HG03196 (cell line): ENCODE data around the gene KIF22.
"Not testable (repeated sequence)": the region's sequence is repeated elsewhere in the genome, so short reads cannot be mapped to it uniquely, and the experiment has no call there.

ENCODE experiments used
- ATAC-seq: cut with Tn5 transposase; IDR thresholded peaks from one replicate; pipeline ENCODE4 v1.9.1; 2021; ENCODE audit not compliant: unreplicated experiment

KIF22 gene

DNA sequence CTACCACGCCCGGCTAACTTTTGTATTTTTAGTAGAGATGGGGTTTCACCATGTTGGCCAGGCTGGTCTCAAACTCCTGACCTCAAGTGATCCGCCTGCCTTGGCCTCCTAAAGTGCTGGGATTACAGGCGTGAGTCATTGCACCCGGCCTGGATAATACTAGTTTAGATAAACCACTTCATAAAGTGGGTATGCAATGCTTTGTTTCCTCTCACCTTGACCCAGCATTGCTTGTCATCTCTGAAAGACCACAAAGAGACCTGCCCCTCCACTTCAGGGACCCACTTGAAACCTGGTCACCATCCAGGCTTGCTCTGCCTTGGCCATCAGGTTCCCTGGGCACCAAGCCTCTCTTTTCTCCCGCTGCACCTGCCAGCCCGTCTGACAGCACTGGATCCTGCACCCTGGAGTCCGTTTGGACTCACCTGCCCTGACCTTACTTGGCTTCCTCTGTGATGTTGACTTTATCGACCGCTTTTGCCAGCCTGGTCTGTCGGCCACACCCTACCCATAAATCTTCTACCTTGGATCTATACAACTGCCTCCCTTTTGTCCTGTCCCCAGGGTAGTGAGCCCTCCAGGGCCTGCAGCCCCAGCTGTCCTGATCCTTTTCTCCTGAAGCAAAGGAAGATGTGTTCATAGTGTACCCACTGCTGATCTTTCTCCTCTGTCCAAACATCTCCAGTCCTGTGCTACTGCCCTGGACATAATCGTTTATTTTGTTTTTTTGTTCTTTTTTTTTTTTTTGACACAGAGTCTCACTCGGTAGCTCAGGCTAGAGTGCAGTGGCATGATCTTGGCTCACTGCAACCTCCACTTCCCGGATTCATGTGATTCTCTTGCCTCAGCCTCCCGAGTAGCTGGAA lies 25.2 kb upstream of the KIF22 start:
- ATAC-seq, result no peak

DNA sequence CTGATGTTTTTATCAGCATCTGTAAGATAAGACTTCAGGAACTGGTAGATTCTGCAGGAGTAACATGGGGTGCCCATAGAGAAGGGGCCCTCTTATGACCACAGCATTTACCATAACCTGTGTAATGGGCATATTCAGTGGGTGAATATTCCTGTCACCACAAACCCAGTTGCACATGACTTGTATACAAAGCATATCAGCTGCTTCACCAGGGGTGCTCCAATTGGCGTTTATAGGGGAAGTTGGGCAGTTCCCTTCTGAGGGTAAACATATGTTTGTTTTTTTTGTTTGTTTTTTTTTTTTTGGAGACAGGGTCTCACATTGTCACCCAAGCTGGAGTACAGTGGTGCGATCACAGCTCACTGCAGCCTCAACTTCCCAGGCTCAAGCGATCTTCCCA lies 24.0 kb upstream of the KIF22 start:
- no peak for ATAC-seq

DNA sequence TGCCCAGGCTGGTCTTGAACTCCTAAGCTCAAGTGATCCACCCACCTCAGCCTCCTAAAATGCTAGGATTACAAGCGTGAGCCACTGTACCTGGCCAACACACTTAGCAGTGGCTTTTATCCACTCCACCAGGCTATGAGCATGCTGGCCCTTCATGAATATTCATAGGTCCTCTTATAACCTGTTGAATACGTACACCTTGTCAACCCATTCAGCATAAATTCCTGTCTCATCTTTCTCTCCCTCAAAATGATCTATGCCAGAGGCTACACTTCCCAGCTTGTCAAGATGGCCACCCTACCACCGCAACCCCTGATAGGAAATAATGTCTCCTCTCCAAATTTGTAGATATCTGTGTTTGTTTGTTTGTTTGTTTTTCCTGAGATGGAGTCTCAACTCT lies 23.5 kb upstream of the KIF22 start:
- no peak for ATAC-seq

DNA sequence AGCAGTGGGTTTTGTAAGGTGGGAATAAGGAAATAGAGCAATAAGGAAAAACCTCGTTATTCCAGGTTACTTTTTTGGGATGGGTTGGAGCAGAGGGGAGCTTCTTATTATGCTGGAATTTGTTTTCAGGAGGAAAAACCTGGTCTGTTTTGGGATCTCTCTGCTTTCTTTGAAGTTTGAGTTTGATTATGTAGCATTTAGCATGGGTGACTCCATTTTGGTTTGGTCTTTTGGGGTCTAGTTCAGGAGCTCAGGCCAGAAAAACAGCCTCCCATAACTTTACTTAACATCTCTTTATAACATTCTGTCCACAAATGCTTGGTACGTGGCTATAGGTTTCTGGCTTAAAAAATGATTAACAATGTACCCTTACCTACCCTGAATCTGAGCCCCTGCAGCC lies 21.0 kb upstream of the KIF22 start:
- ATAC-seq, result no peak

DNA sequence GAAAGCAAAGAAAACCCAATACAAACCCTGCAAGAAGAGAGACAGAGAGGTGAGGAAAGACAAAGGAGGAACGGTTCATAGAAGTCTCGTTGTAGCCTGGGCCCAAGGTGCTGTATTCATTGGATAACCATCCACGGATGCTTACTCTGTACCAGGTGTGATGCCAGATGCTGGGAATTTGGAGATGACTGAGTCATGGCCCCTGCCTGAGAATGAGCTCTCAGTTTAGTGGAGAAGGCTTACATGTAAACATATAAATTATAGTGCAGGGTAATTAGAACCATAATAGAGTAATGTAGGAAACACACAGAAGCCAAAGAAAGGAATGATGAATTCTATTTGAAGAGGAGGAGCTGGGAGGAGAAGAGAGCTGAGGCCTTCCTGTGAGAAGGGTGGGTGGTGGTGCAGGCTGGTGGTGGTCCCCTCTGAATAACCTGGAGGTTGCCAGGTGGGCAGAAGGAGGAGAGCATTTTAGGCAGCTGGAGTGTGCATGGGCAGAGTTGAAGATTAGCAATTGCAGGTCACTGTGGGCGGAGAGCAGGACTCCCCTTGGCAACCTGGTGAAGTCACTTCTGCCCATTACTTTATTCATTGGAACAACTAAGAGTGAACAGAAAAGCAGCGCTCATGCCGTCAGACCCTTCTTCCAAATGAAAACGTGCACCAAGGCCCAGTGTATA lies 20.2 kb upstream of the KIF22 start:
- ATAC-seq, result no peak

DNA sequence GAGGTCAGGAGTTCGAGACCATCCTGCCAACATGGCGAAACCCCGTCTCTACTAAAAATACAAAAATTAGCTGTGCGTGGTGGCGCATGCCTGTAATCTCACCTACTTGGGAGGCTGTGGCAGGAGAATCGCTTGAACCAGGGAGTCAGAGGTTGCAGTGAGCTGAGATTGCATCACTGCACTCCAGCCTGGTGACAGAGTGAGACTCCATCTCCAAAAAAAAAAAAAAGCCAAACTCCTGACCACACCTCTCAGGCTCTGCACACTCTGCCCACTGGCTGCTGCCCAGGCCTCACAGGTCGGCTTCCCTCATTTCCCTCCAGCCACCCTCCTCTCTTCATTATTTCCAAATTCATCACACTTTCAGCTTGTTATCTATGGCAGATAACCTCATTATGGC lies 18.2 kb upstream of the KIF22 start:
- not testable (repeated sequence) for ATAC-seq

DNA sequence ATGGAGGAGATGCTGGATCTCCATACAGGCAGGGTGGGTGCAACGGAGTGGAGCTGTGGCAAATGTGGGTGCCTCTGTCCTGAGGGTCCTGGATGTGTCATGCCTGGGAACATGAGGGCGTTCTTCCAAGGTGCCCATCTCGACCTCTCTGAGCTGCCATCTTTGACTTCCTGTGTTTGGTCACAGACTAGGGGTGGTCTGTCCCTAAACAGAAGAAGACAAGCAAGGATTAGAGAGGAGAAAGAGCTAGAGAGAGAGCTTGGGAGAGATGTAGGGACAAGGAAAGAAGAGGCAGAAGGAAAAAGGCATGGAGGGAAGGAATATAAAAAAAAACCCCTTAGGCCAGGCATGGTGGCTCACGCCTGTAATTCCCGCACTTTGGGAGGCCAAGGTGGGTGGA lies 15.8 kb upstream of the KIF22 start:
- no peak for ATAC-seq

DNA sequence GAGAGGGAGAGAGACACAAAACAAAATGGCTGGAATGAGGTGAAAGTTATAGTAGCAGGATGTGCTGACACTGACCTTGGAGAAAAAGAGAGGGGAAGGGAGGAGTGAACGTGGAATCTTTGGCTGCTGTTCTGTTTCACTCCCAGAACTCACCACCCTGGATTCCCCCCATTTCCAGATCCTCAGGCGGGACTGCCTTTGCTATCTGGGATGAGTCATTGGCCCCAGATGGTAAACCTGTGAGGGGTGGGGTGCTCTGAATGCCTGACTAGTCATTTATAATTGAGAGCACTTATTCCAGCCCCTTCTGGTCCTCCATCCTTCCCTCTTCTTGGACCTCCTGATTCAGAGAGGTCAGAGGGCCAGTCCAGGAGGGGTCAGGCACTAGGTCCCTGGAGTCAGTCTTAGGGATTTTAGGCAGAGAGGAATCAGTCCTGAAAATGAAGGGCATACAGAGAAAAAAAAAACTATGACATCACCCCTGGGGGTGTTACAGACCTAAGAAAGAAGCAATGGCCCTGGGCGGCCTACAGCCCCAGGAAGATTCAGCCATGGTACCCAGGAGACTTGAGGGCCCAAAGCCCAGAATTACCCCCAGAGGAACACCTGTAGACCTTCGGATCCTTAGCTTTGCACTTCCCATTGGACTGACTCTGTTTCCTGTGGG lies 14.7 kb upstream of the KIF22 start:
- ATAC-seq, result no peak

DNA sequence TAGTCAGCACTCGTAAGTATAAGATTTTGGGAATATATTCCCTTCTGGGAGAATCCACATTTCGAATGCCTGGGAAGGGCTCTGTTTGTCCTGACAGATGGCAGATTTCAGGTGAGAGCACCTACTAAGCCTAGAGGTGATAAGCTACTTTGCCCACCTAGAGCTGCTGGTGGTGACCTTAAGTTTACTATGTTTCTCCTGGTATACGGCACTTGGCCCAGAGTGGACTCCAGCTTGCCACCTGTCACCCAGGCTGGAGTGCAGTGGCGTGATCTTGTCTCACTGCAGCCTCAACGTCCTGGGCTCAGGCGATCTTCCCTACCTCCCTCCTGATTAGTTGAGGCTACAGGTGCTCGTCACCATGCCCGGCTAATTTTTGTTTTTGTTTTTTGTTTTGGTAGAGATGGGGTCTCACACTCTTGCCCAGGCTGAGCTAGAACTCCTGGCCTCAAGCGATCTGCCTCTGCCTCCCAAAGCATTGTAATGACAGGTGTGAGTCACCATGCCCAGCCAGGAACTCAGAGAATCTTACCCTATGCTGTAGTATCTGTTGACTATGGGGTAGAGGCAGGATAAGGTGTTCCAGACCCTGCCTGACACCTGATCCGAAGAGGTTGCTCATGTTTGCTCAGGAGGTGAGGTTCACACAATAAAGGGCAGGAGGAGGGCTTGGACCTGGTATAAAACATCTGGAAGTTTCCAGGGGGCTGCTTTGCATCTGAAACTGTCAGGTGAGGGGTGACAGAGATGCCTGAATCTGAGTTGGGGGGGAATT lies 12.8 kb upstream of the KIF22 start, which contains the start of gene ZG16:
Gene ZG16, plus strand, starts transcription at position 681 of the 775 bp plus-strand sequence. CDS start 1,011 bp downstream, outside the sequence.
- ATAC-seq, result no peak

DNA sequence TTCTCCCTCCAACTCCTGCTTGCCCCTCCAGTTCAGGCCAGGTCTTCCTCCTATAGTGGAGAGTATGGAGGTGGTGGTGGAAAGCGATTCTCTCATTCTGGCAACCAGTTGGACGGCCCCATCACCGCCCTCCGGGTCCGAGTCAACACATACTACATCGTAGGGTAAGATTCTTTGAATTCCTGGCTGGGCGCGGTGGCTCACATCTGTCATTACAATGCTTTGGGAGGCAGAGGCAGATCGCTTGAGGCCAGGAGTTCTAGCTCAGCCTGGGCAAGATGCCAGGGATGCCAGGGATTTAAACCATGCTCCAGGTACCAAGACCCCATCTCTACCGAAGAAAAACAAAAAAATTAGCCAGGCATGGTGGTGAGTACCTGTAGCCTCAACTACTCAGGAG lies 11.1 kb upstream of the KIF22 start:
- no peak for ATAC-seq

DNA sequence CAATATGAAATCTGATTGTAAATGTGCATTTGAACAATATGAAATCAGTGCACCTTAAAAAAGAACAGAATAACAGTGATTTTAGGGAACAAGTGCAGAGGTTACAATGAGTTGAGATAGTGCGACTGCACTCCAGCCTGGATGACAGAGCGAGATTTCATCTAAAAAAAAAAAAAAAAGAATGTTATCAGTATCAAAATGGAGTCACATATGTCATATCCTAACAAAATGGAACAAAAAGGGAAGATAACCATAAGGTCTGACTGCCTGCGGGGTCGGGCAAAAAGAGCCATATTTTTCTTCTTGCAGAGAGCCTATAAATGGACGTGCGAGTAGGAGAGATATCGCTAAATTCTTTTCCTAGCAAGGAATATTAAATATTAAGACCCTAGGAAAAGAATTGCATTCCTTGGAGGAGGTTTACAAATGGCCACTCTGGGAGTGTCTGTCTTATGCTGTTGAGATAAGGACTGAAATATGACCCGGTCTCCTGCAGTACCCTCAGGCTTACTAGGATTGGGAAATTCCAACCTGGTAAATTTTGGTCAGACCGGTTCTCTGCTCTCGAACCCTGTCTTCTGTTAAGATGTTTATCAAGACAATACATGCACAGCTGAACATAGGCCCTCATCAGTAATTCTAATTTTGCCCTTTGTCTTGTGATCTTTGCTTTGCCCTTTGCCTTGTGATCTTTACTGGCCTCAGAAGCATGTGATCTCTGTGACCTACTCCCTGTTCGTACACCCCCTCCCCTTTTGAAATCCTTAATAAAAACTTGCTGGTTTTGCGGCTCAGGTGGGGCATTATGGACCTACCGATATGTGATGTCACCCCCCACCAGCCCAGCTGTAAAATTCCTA lies 7.2 kb upstream of the KIF22 start:
- not testable (repeated sequence) for ATAC-seq

DNA sequence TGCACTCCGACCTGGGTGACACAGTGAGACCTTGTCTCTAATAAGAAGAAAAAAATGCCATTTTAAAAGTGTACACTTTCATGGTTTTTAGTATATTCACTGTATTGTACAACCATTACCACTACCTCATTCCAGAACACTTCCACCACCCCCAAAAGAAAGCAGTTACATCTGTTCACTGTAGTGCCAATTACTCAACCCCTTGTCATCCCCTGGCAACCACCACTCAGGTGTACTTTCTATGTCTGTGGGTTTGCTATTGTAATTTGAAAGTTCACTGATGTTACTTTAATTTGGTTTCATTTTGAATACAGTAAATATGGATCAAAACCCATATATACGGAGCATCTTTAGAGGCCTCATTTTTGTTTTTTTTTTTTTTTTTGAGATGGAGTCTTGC lies 6.4 kb upstream of the KIF22 start:
- no peak for ATAC-seq

DNA sequence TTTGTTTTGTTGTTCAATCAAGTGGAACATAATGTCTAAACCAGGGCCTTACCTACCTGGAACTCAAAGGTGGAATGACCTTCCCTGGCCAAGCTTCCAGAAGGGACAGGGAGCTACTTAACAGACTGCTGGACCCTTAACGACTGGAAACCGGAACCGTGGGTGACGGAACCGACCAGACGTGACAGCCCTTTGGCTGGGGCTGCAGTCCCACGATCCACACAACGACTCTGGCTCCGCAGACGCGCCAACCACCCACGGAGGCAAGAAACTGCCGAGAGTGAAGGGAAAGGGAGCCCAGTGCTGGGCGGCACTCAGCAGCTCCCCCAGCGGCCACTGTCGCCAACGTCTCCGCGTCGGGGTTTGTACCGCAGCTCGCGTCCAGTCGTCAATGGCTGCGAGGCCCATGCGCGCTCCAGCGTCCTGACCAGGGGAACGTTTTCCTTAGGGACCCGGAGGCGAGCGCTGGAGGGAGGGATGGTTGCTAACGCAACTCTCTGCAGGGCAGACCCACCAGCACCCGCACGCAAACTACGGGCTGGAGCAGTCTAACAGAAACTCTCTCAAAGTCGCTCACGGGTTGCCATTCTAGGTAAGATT lies 5.5 kb upstream of the KIF22 start:
- no peak for ATAC-seq

DNA sequence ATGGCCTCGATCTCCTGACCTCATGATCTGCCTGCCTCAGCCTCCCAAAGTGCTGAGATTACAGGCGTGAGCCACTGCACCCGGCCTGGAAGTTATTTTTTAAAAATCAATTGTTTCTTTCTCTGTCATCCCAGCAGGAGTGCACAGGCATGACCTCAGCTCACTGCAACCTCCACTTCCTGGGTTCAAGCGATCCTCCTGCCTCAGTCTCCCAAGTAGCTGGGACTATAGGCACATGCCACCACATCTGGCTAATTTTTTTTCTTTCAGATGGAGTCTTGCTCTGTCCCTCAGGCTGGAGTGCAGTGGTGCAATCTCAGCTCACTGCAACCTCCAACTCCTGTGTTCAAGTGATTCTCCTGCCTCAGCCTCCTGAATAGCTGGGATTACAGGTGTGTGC lies 3.4 kb upstream of the KIF22 start:
- ATAC-seq, result not testable (repeated sequence)

DNA sequence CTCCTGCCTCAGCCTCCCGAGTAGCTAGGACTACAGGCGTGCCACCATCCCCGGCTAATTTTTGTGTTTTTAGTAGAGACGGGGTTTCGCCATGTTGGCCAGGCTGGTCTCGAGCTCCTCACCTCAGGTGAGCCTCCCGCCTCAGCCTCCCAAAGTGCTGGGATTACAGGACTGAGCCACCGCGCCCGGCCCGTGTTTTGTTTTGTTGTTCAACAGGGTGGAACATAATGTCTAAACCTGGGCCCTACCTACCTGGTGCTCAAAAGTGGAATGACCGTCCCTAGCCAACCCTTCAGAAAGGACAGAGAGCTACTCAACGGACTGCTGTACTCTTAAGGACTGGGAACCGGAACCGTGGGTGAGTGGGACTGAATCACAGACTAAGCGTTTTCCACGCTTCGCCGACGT lies 772 bp upstream of the KIF22 start:
- ATAC-seq, result no peak

DNA sequence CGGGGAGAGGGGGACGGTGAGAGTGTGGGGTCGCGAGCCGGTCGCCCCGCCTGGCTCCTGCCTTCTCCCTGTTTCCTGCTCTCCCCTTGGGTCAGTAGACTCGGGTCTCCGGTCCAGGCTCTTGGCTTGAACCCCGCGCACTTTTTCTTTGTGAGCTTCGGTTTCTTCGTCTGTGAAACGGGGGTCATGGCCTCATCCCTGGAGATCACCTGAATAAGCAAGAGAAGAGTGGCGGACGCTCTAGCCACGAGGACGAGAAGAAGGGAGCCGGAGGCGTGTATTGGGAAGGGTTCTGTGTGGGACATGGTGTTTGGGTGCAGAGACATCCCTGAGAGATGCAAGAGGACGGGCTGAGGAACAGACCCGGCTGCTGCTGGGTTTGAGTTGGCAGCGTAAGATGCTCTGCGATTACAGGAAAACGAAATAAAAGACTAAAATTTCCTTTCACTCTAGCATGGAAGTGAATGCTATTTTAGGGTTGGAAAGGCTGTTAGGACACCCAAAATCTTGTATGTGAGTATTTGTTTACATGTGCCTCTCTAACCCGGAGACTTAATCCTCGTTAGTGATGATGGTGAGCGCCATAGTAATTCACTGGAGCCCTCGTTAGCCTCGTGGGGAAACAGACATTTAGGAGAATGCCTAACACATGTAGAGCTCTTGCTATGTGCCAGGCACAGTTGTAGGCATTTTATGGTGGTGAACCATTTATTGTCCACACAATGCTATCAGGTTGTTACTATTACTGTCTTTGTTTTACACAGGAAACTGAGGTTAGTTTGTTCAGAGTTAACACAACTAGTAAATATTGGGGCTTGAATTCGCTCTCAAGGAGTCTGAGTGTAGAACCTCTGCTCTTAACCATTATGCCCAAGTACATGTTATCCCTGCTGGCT lies 646 bp downstream of the KIF22 start:
- ATAC-seq, result no peak

DNA sequence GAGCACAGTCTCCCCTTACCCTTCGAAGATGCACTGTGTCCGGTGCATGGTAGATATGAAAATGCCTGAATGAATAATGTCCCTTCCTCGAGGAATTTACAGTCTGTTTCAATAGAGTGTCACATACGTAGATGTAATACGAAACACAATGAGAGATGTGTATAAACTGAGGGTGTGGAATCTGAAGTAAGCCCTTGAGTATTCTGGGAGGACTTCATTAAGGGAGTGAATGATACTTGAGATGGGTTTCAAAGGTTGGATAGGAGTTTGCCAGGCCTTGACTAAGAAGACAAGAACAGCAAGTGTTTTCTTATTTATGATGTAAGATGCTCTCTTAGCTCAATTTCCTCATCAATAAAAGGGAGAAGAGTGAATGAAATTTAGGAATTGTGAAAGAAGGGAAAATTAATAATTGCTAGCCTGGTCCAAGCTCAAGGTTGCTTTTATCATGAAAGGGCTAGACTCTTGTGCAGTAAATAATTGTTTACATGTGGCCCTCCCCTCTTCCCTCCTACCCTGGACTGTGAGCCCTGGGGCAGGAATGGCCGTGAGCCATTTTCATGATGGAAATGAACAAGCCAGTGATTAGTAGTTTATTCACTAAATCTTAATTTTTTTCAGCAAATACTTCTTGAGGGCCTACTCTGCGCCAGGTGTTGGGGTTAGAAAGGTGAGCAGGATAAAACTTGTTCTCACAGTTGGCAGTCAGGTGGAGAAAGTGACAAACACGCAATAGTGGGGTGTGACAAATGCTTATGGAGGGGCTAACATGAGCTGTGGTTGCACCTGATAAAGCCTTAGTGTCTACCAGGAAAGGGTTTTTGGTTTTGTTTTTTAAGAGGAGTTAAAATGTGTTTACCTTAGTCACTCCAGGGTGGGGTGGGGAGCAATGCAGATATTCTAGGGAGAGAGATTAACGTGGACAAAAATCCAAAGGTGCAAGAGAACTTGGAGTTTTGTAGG lies 1.6 kb downstream of the KIF22 start:
- ATAC-seq, result no peak

DNA sequence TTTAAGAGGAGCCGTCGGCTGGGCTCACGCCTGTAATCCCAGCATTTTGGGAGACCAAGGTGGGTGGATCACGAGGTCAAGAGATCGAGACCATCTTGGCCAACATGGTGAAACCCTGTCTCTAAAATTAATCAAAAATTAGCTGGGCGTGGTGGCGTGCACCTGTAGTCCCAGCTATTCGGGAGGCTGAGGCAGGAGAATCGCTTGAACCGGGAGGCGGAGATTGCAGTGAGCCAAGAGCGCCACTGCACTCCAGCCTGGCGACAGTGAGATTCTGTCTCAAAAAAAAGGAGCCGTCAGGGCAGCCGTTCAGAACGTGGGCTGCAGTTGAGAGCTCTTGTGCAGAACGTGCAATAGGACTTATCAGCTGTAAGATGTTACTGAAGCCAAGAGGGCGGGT lies 2.6 kb downstream of the KIF22 start:
- ATAC-seq, result not testable (repeated sequence)
